BLaER1 treated with 17β-estradiol and CSF1 and Interleukin-3, amounts not matched to agents 10 nM and 100 nM (cell line): Measurements from ENCODE around the gene ADGRD1.

Source experiments
- H3K27ac ChIP-seq, 11 experiments: shearing (Covaris generic); formaldehyde crosslinking; 2 replicates each; pipeline ENCODE4 v1.8.1; 2022
- H3K27me3 ChIP-seq, 11 experiments: shearing (Covaris generic); formaldehyde crosslinking; 2 replicates each; pipeline ENCODE4 v1.8.1; 2022
- H3K36me3 ChIP-seq, 11 experiments: shearing (Covaris generic); formaldehyde crosslinking; 2 replicates each; pipeline ENCODE4 v1.8.1; 2022
- H3K4me1 ChIP-seq, 10 experiments: shearing (Covaris generic); formaldehyde crosslinking; 2 replicates each; pipeline ENCODE4 v1.8.1; 2022
- H3K4me2 ChIP-seq, 11 experiments: shearing (Covaris generic); formaldehyde crosslinking; 2 replicates each; pipeline ENCODE4 v1.8.1; 2022
- H3K4me3 ChIP-seq, 10 experiments: shearing (Covaris generic); formaldehyde crosslinking; 2 replicates each; pipeline ENCODE4 v1.8.1; 2022
- H3K9ac ChIP-seq, 11 experiments: shearing (Covaris generic); formaldehyde crosslinking; 2 replicates each; pipeline ENCODE4 v1.8.1; 2022
- H3K9me3 ChIP-seq, 11 experiments: shearing (Covaris generic); formaldehyde crosslinking; replicated peaks in 1 of 11; 2 replicates each; pipeline ENCODE4 v1.8.1; 2022
- H4K20me1 ChIP-seq, 11 experiments: shearing (Covaris generic); formaldehyde crosslinking; 2 replicates each; pipeline ENCODE4 v1.8.1; 2022
- Cebpa-rat ChIP-seq, 11 experiments: shearing (Covaris generic); IDR thresholded peaks; 2 replicates each; pipeline ENCODE4 v1.8.1; 2022

The ADGRD1 gene

GRCh38 chr12:131131808-131132117, 178.1 kb downstream of the ADGRD1 start:
- peaks cover 0 to 25% (median 22%) of the 10 kb centered on the region in 10 experiments; a peak in 17 of 20 replicates for H3K4me1 ChIP-seq
- TF ChIP-seq Cebpa-rat (IDR thresholded peaks at IDR 0.05) = no peak
- peak overlapping the region in 9 of 11 experiments; percentile 43 to 66 (median 55); a peak in 13 of 22 replicates for H3K4me2 ChIP-seq
- H4K20me1 ChIP-seq = peaks cover 0 to 22% (median 0%) of the 10 kb centered on the region in 11 experiments; a peak in 6 of 22 replicates
- peaks cover 0 to 11% (median 0%) of the 10 kb centered on the region in 11 experiments; a peak in 6 of 22 replicates for H3K9me3 ChIP-seq
- H3K27ac ChIP-seq = no peak overlapping the region
- H3K27me3 ChIP-seq = no peaks in the 10 kb centered on the region
- H3K36me3 ChIP-seq = no peaks in the 10 kb centered on the region; a peak in 1 of 22 replicates
- H3K4me3 ChIP-seq = no peak overlapping the region
- H3K9ac ChIP-seq = no peak overlapping the region

- Histone ChIP-seq H3K27me3 (no peaks in the 10 kb centered on the region), H3K9me3 (peaks cover 0 to 9% (median 0%) of the 10 kb centered on the region in 11 experiments; a peak in 6 of 22 replicates), H4K20me1 (peaks cover 0 to 22% (median 0%) of the 10 kb centered on the region in 11 experiments; a peak in 6 of 22 replicates), H3K27ac (no peak overlapping the region), H3K4me3 (no peak overlapping the region), H3K9ac (no peak overlapping the region), H3K36me3 (no peaks in the 10 kb centered on the region; a peak in 1 of 22 replicates), H3K4me1 (peaks cover 0 to 25% (median 22%) of the 10 kb centered on the region in 10 experiments; a peak in 17 of 20 replicates), H3K4me2 (peak overlapping the region in 10 of 11 experiments; percentile 33 to 66 (median 53); a peak in 18 of 22 replicates)
- no peak for TF ChIP-seq Cebpa-rat (IDR thresholded peaks at IDR 0.05)
Measured at GRCh38 chr12:131132118-131132892, 178.6 kb downstream of the ADGRD1 start.

- Histone ChIP-seq H3K36me3 (no peaks in the 10 kb centered on the region; a peak in 1 of 22 replicates), H3K27me3 (peaks cover 0 to 5% (median 0%) of the 10 kb centered on the region in 11 experiments; a peak in 2 of 22 replicates), H3K27ac (no peak overlapping the region), H3K4me2 (peak overlapping the region in 9 of 11 experiments; percentile 8 to 66 (median 30); a peak in 12 of 22 replicates), H3K9ac (no peak overlapping the region; a peak in 1 of 22 replicates), H3K4me3 (no peak overlapping the region), H3K4me1 (peaks cover 0 to 26% (median 22%) of the 10 kb centered on the region in 10 experiments; a peak in 17 of 20 replicates), H3K9me3 (peaks cover 0 to under 1% (median 0%) of the 10 kb centered on the region in 11 experiments; a peak in 4 of 22 replicates), H4K20me1 (peaks cover 0 to 23% (median 0%) of the 10 kb centered on the region in 11 experiments; a peak in 6 of 22 replicates)
- TF ChIP-seq Cebpa-rat (IDR thresholded peaks at IDR 0.05) = peak in 2 of 11 experiments; percentile 13 to 54; a peak in 1 of 22 replicates
Measured at GRCh38 chr12:131133015-131133905, 179.6 kb downstream of the ADGRD1 start.

- Histone ChIP-seq H3K9me3 (no peaks in the 10 kb centered on the region), H3K4me3 (no peak overlapping the region), H3K4me2 (peak overlapping the region in 4 of 11 experiments; percentile 13 to 40 (median 22); a peak in 2 of 22 replicates), H3K27me3 (peaks cover 0 to 10% (median 0%) of the 10 kb centered on the region in 11 experiments; a peak in 4 of 22 replicates), H3K36me3 (no peaks in the 10 kb centered on the region; a peak in 1 of 22 replicates), H3K27ac (no peak overlapping the region), H3K4me1 (peaks cover 4 to 33% (median 29%) of the 10 kb centered on the region in 10 experiments; a peak in 18 of 20 replicates), H3K9ac (no peak overlapping the region; a peak in 1 of 22 replicates), H4K20me1 (peaks cover 0 to 30% (median 0%) of the 10 kb centered on the region in 11 experiments; a peak in 6 of 22 replicates)
- TF ChIP-seq Cebpa-rat (IDR thresholded peaks at IDR 0.05) = no peak
Measured at GRCh38 chr12:131133994-131134393, 180.3 kb downstream of the ADGRD1 start.

- Histone ChIP-seq H3K27me3 (peaks cover 0 to 14% (median 0%) of the 10 kb centered on the region in 11 experiments; a peak in 4 of 22 replicates), H3K4me2 (no peak overlapping the region), H3K4me1 (peaks cover 4 to 39% (median 32%) of the 10 kb centered on the region in 10 experiments; a peak in 18 of 20 replicates), H4K20me1 (peaks cover 0 to 34% (median 0%) of the 10 kb centered on the region in 11 experiments; a peak in 6 of 22 replicates), H3K4me3 (no peak overlapping the region), H3K27ac (no peak overlapping the region), H3K9me3 (no peaks in the 10 kb centered on the region), H3K36me3 (no peaks in the 10 kb centered on the region; a peak in 1 of 22 replicates), H3K9ac (no peak overlapping the region)
- TF ChIP-seq Cebpa-rat (IDR thresholded peaks at IDR 0.05) = no peak
Measured at GRCh38 chr12:131134523-131135310, 181.0 kb downstream of the ADGRD1 start.

- Histone ChIP-seq H3K4me3 (no peak overlapping the region), H3K27ac (no peak overlapping the region), H3K27me3 (peaks cover 0 to 14% (median 0%) of the 10 kb centered on the region in 11 experiments; a peak in 4 of 22 replicates), H4K20me1 (peaks cover 0 to 34% (median 0%) of the 10 kb centered on the region in 11 experiments; a peak in 6 of 22 replicates), H3K9me3 (no peaks in the 10 kb centered on the region), H3K4me1 (peaks cover 4 to 39% (median 32%) of the 10 kb centered on the region in 10 experiments; a peak in 18 of 20 replicates), H3K4me2 (no peak overlapping the region), H3K36me3 (no peaks in the 10 kb centered on the region; a peak in 1 of 22 replicates), H3K9ac (no peak overlapping the region)
- no peak for TF ChIP-seq Cebpa-rat (IDR thresholded peaks at IDR 0.05)
Measured at GRCh38 chr12:131135311-131135785, 181.6 kb downstream of the ADGRD1 start.

GRCh38 chr12:131135786-131136538, 182.3 kb downstream of the ADGRD1 start:
- H3K9me3 ChIP-seq = no peaks in the 10 kb centered on the region
- H3K4me1 ChIP-seq = peaks cover 4 to 44% (median 32%) of the 10 kb centered on the region in 10 experiments; a peak in 18 of 20 replicates
- no peak overlapping the region for H3K9ac ChIP-seq
- H3K27ac ChIP-seq = no peak overlapping the region
- H3K27me3 ChIP-seq = peaks cover 0 to 14% (median 0%) of the 10 kb centered on the region in 11 experiments; a peak in 4 of 22 replicates
- H4K20me1 ChIP-seq = peaks cover 0 to 34% (median 0%) of the 10 kb centered on the region in 11 experiments; a peak in 6 of 22 replicates
- H3K4me2 ChIP-seq = no peak overlapping the region
- H3K4me3 ChIP-seq = no peak overlapping the region
- no peaks in the 10 kb centered on the region; a peak in 1 of 22 replicates for H3K36me3 ChIP-seq
- TF ChIP-seq Cebpa-rat (IDR thresholded peaks at IDR 0.05) = no peak
